HG02870 (cell line): ENCODE results near the gene ZNF24.
A peak's percentile ranks its signal among the peaks of the same experiment; 100 is the strongest.

ENCODE experiments used
- ATAC-seq: cut with Tn5 transposase; IDR thresholded peaks from one replicate; pipeline ENCODE4 v1.9.1; 2021; ENCODE audit warnings: mild to moderate bottlenecking, moderate library complexity; ENCODE audit not compliant: unreplicated experiment

Gene ZNF24

DNA sequence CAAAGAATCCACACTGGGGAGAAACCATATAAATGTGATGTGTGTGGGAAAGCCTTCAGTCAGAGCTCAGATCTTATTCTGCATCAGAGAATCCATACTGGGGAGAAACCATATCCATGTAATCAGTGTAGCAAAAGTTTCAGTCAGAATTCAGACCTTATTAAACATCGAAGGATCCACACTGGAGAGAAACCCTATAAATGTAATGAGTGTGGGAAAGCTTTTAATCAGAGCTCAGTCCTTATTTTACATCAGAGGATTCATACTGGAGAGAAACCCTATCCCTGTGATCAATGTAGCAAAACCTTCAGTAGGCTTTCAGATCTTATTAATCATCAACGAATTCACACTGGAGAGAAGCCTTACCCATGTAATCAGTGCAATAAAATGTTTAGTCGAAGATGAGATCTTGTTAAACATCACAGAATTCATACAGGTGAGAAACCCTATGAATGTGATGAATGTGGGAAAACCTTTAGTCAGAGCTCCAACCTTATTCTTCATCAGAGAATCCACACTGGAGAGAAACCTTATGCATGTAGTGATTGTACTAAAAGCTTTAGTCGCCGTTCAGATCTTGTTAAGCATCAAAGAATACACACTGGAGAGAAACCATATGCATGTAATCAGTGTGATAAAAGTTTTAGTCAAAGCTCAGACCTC, 37.5 kb downstream of the ZNF24 start:
- no peak for ATAC-seq

GRCh38 chr18:35303610-35304009, 40.6 kb downstream of the ZNF24 start:
- ATAC-seq: no peak

DNA sequence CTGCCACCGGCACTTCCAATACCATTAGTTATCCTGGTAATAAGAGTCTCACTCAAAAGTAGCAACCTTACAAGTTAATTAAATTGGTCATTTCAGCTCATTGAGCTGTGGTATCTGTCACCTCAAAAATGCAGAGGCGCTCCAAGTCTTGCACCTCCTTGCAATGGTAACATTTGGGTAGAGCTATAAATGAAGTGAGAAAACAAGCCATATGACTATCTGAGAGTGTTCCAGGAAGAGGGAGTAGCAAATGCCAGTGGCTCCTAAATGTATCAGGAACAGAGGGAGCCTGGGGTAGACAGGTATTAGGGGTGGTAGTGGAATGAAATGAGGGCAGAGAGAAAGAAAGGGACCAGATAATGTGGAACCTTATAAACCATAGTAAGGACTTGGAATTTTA, 48.2 kb downstream of the ZNF24 start:
- ATAC-seq: no peak

DNA sequence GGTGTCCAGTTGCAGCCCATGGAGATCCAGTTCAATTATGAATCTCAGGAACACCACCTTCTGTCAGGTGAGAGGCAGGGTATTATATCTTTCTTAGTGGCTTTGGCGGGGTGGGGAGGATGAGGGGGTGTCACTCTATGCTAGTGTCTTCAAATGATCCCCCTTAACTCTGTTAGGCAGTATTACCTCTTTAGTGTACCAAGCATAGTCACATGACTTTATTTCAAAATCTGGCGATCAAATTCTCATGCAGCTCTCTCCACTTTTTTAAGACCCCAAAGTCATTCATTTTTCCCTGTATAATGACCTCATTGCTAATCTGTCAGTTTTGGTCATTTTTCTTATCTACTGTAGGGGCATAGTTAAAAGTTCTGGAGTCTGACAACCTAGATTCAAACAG, 53.1 kb downstream of the ZNF24 start:
- no peak for ATAC-seq

DNA sequence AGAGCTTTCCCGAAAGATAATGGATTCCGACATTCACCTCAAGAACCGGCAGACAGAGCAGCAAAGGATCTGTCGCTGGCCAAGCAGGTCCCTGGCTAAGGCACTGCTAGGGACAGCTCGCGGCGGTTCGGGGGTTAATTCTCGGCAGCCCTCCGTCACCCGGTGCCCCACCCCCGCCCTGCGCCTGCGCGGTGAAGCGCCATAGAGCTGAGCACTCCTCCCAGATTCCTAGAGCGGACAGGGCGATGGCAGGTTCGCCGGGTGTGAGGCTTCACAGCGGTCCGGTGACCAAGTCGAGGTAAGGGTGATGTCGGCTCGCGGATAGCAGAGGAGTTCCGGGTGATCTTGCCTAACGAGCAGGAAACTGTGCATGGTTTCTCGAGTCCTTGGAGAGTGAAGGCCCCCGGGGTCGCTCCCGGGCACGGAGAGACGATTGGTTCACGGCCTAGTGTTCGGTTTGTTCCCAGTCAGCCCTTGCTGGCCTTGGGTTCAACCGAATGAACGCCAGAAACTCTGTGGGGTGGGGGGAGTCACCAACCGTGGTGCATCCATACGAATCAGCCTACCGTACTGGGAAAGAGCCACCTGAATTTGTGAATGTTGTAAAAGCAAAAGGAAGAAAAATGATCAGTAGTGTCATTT, 54.0 kb downstream of the ZNF24 start, which contains the start of gene ZSCAN30:
TSS of gene ZSCAN30 (minus strand) at position 136 of the 642 bp plus-strand sequence. CDS start 25,877 bp downstream, outside the sequence.
- ATAC-seq: peak; percentile 93

GRCh38 chr18:35289727-35290093, 54.5 kb downstream of the ZNF24 start:
- peak; percentile 31 for ATAC-seq

GRCh38 chr18:35289293-35289692, 54.9 kb downstream of the ZNF24 start:
- ATAC-seq: no peak

- no peak for ATAC-seq
Measured at GRCh38 chr18:35284841-35285240, 59.4 kb downstream of the ZNF24 start.

- ATAC-seq: no peak
Measured at GRCh38 chr18:35283923-35284794, 60.1 kb downstream of the ZNF24 start.

DNA sequence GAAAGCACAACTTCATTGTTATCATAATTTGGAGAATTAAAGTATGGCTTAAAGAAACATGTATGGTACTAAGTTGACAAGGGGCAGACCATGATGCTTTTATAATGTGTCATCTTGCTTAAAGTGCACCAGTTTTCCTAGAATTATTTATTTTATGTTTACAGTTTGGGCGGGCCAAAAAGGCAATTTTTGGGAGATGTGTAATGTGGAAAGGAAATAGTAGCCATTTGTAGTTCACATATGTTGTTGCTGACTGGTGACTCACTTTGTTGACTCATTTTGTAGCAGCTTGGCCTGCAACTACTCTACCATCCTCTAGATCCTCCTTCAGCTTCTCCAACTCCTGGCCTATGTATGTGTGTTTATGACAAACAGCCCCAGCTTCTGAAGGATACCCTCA, 61.9 kb downstream of the ZNF24 start:
- no peak for ATAC-seq
